ENCODE results near the gene A1BG. TPM values are rescaled to one million over a fixed set of nuclear protein-coding genes. Genes with fewer than 3 reads are reported as not detected.

Gene A1BG
- total and polyA plus RNA-seq, 4 donors = 521 to 2,157 (median 1,029) TPM

- Histone ChIP-seq H3K27me3 (ENCODE audit: control insufficient read depth in 4 of 4, insufficient read depth in 4 of 4, low read length in 3 of 4) (no peaks in the 10 kb centered on the region), H3K4me3 (ENCODE audit: low read depth in 1 of 3, low read length in 3 of 3) (peak overlapping the region; percentile 62 to 80 (median 71)), H3K27ac (ENCODE audit: low read depth in 1 of 2, low read length in 2 of 2) (peak overlapping the region; percentile 22 to 60), H3K4me1 (ENCODE audit: control insufficient read depth in 4 of 4, insufficient read depth in 4 of 4, low read length in 3 of 4) (peaks cover 14 to 42% (median 27%) of the 10 kb centered on the region in 4 donors), H3K36me3 (ENCODE audit: control insufficient read depth in 4 of 4, insufficient read depth in 3 of 4, low read depth in 1 of 4, low read length in 3 of 4) (no peaks in the 10 kb centered on the region), H3K9me3 (ENCODE audit: control insufficient read depth in 4 of 4, low read length in 3 of 4) (no peaks in the 10 kb centered on the region), H3K9ac (ENCODE audit: low read depth in 1 of 2, low read length in 2 of 2) (peak overlapping the region; percentile 6 to 36)
- TF ChIP-seq NR2F2 (IDR thresholded peaks at IDR 0.05) (no peak), JUND (IDR thresholded peaks at IDR 0.05) (no peak), REST (IDR thresholded peaks at IDR 0.05) (no peak), ZBTB33 (IDR thresholded peaks at IDR 0.05) (no peak), FOXA2 (IDR thresholded peaks at IDR 0.05) (no peak)
- 37% methylated on average over 26 of the region's 26 CpGs for WGBS
- DNase-seq (ENCODE audit: low spot score) = no peak
These were observed 28.3 kb upstream of the A1BG start for GRCh38 chr19:58381460-58382212.

GRCh38 chr19:58380662-58381459 is 27.6 kb upstream of the A1BG start, which contains the start of gene ZNF837:
Gene ZNF837, minus strand, starts transcription at chr19:58381030. Its CDS starts 11,698 bp downstream, at chr19:58369332.
- Histone ChIP-seq H3K4me3 (ENCODE audit: low read depth in 1 of 3, low read length in 3 of 3) (peak within 1 kb of the TSS; percentile 71 to 80 (median 73)), H3K27ac (ENCODE audit: low read depth in 1 of 2, low read length in 2 of 2) (peak within 1 kb of the TSS; percentile 93 to 96), H3K9me3 (ENCODE audit: control insufficient read depth in 4 of 4, low read length in 3 of 4) (no peaks in the 10 kb centered on the region), H3K27me3 (ENCODE audit: control insufficient read depth in 4 of 4, insufficient read depth in 4 of 4, low read length in 3 of 4) (no peaks in the 10 kb centered on the region), H3K4me1 (ENCODE audit: control insufficient read depth in 4 of 4, insufficient read depth in 4 of 4, low read length in 3 of 4) (peaks cover 13 to 36% (median 24%) of the 10 kb centered on the region in 4 donors), H3K9ac (ENCODE audit: low read depth in 1 of 2, low read length in 2 of 2) (peak within 1 kb of the TSS; percentile 6 to 36), H3K36me3 (ENCODE audit: control insufficient read depth in 4 of 4, insufficient read depth in 3 of 4, low read depth in 1 of 4, low read length in 3 of 4) (no peaks in the 10 kb centered on the region)
- peak; percentile 95 for DNase-seq (ENCODE audit: low spot score)
- whole genome bisulfite sequencing = under 1% methylated on average over 83 of the region's 83 CpGs
- peak; percentile 33 to 75 for TF ChIP-seq HNF4A (conservative IDR thresholded peaks at IDR 0.05)
- no peak for TF ChIP-seq REST (IDR thresholded peaks at IDR 0.05)
- peak in 1 of 2 donors; percentile 30 for TF ChIP-seq EGR1 (IDR thresholded peaks at IDR 0.05; ENCODE audit: low read depth in 2 of 2)
- TF ChIP-seq SP1 (IDR thresholded peaks at IDR 0.05) = peak; percentile 74
- TF ChIP-seq CTCF (IDR thresholded peaks at IDR 0.05; ENCODE audit: low read depth, low read length, missing input control) = no peak
- peak; percentile 87 for TF ChIP-seq NR2F2 (IDR thresholded peaks at IDR 0.05)
- TF ChIP-seq TAF1 (conservative IDR thresholded peaks at IDR 0.05) = no peak
- TF ChIP-seq JUND (IDR thresholded peaks at IDR 0.05) = no peak
- TF ChIP-seq MAX (IDR thresholded peaks at IDR 0.05) = peak; percentile 41
- TF ChIP-seq RAD21 (IDR thresholded peaks at IDR 0.05) = peak; percentile 4 to 41
- TF ChIP-seq ATF3 (IDR thresholded peaks at IDR 0.05) = no peak
- peak; percentile 16 for TF ChIP-seq ZBTB33 (IDR thresholded peaks at IDR 0.05)
- TF ChIP-seq RXRA (IDR thresholded peaks at IDR 0.05) = peak in 1 of 2 donors; percentile 11
- TF ChIP-seq FOXA2 (IDR thresholded peaks at IDR 0.05) = no peak
- no peak for TF ChIP-seq HNF4G (IDR thresholded peaks at IDR 0.05)

All from liver (tissue), 9 donors.